ENCODE results near the gene CTRB1. TPM values are rescaled to one million over a fixed set of nuclear protein-coding genes. Genes with fewer than 3 reads are reported as not detected.

Gene CTRB1
- total and polyA plus RNA-seq, 2 of the 8 experiments (the other 6 are each of a cell fraction or from before 2014, with no cell fraction given): not detected

GRCh38 chr16:75261590-75262078, 42.8 kb downstream of the CTRB1 start:
- Histone ChIP-seq H2AK5ac (ENCODE audit: low read depth, low read length) (peak overlapping the region; percentile 29; the same call in 1 of the 2 replicates), H2AFZ (ENCODE audit: low read length) (no peak overlapping the region), H2BK120ac (replicated peaks; ENCODE audit: low read depth, low read length) (no peak overlapping the region), H3K23me2 (ENCODE audit: low read depth, low read length) (peaks cover 11% of the 10 kb centered on the region; the same call in 1 of the 2 replicates), H3K4ac (replicated peaks; ENCODE audit: insufficient read length, low read depth, low read length) (no peak overlapping the region), H3K9ac (replicated peaks in 1 of 4; ENCODE audit: extremely low read depth in 1 of 4, low read depth in 3 of 4, low read length in 3 of 4) (no peak overlapping the region), H3K27ac (ENCODE audit: low read depth, low read length) (no peak overlapping the region), H3K36me3 (ENCODE audit: control insufficient read depth in 2 of 4, insufficient read depth in 4 of 4, low read length in 3 of 4) (no peaks in the 10 kb centered on the region), H3K14ac (ENCODE audit: insufficient read length) (no peak overlapping the region), H4K8ac (ENCODE audit: extremely low read depth, insufficient read depth, low read length) (no peak overlapping the region), H2BK12ac (ENCODE audit: low read depth, low read length) (peak overlapping the region; percentile 60; the same call in 1 of the 2 replicates), H3K4me1 (replicated peaks in 1 of 4; ENCODE audit: control insufficient read depth in 3 of 4, insufficient read depth in 4 of 4, low read length in 3 of 4) (peaks cover 0 to 45% (median 32%) of the 10 kb centered on the region in 4 experiments; a peak in 6 of 7 replicates), H4K5ac (ENCODE audit: insufficient read length, low read depth, low read length) (no peak overlapping the region), H2BK20ac (ENCODE audit: low read length) (no peak overlapping the region), H3K4me2 (ENCODE audit: insufficient read depth in 1 of 2, low read depth in 2 of 2, low read length in 2 of 2) (peak overlapping the region in 1 of 2 experiments; percentile 32; a peak in 1 of 4 replicates), H3K79me1 (ENCODE audit: low read depth, low read length) (peaks cover 35% of the 10 kb centered on the region), H4K20me1 (replicated peaks in 1 of 2; ENCODE audit: control insufficient read depth in 1 of 2, insufficient read depth in 2 of 2, low read length in 2 of 2) (peaks cover 15 to 38% of the 10 kb centered on the region in 2 experiments), H3K18ac (ENCODE audit: extremely low read depth, low read length) (no peak overlapping the region; the same call in 1 of the 2 replicates), H3K23ac (ENCODE audit: insufficient read length) (no peak overlapping the region), H3K4me3 (ENCODE audit: extremely low read depth in 1 of 4, insufficient read depth in 2 of 4, low read depth in 3 of 4, low read length in 4 of 4) (no peak overlapping the region), H4K91ac (replicated peaks; ENCODE audit: insufficient read length, low read length) (no peak overlapping the region), H2BK15ac (ENCODE audit: low read length) (peak overlapping the region; percentile 4; the same call in 1 of the 2 replicates), H3K79me2 (ENCODE audit: control insufficient read depth in 1 of 2, insufficient read depth in 2 of 2, low read length in 2 of 2) (peaks cover 0 to 83% of the 10 kb centered on the region in 2 experiments; a peak in 2 of 4 replicates), H2BK5ac (ENCODE audit: low read depth, low read length) (peak overlapping the region; percentile 78; the same call in 1 of the 2 replicates), H3K56ac (replicated peaks; ENCODE audit: insufficient read length, low read depth, low read length) (no peak overlapping the region), H3K27me3 (replicated peaks in 1 of 4; ENCODE audit: control insufficient read depth in 3 of 4, extremely low read depth in 1 of 4, insufficient read depth in 3 of 4, low read length in 3 of 4) (no peaks in the 10 kb centered on the region), H3K9me3 (ENCODE audit: insufficient read depth in 2 of 2, low read depth in 1 of 2, low read length in 1 of 2) (no peaks in the 10 kb centered on the region)
- ChIA-PET CTCF (ENCODE audit: partially characterized antibody) (interaction anchor here (0.6 to 1.8 kb wide), 4 partner anchors 22 to 62 kb away, joined by 3 to 13 read pairs (median 6); no protein-coding TSS in a partner anchor), POLR2A (ENCODE audit: partially characterized antibody) (interaction anchor here (1.1 to 9.2 kb wide), 4 partner anchors 9 to 35 kb away, joined by 3 to 158 read pairs (median 9); partner anchors contain the start of gene BCAR1)
- TF ChIP-seq TAF7 (optimal IDR thresholded peaks at IDR 0.05; ENCODE audit: borderline replicate concordance, low read depth, low read length): no peak
- no peak for TF ChIP-seq MAFK (IDR thresholded peaks at IDR 0.05; ENCODE audit: low read depth, low read length)
- TF ChIP-seq RXRA (IDR thresholded peaks at IDR 0.05; ENCODE audit: insufficient read depth, low read depth, low read length): no peak
- no peak for FAIRE-seq
- DNase-seq (ENCODE audit: low read depth in 1 of 2, low spot score in 2 of 2): peak in 1 of 2 experiments; percentile 46
- whole genome bisulfite sequencing, 2 experiments (ENCODE audit: extremely low coverage in 1 of 2, insufficient coverage in 1 of 2, insufficient read length in 1 of 2, insufficient replicate concordance in 2 of 2, low coverage in 1 of 2, low lambda C conversion rate in 2 of 2, missing lambda C conversion rate in 1 of 2): 91% methylated on average over 3 of the region's 3 CpGs; no CpG with 5 or more reads in 1 of the 2 experiments
